ENCODE results near the gene POU2AF2.
A peak's percentile ranks its signal among the peaks of the same experiment; 100 is the strongest.
"Not testable (repeated sequence)": the region's sequence is repeated elsewhere in the genome, so short reads cannot be mapped to it uniquely, and the experiment has no call there.

Gene POU2AF2

DNA sequence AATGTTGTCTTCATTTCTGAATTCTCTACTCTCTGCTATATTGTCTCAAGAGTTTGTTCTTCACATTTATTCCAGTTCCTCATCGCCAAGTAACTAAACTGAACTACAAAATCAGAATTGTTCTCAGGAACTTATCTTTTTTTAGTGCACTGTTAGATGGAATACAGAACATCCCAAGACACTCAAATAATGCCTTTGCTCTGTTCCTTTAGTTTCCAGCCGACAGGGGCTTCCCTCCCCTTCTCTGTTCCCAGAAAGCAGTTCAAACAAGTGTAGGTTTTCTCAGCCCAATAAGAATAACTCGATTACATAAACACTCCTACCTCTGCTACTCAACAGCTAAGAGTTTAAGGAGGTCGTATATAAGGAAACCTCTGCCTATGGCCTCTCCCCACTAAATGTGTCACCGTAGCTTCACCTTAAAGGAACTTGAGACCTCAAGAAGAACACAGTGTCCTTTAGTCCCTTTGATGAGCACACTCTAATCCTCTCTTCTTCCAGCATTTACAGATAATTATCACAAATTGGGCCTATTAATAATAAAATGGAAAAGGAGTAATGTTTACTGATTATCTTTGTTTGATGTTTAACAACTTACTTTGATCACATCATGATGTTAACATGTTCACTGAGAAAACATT lies 59.8 kb downstream of the POU2AF2 start:
- no peak for DNase-seq

DNA sequence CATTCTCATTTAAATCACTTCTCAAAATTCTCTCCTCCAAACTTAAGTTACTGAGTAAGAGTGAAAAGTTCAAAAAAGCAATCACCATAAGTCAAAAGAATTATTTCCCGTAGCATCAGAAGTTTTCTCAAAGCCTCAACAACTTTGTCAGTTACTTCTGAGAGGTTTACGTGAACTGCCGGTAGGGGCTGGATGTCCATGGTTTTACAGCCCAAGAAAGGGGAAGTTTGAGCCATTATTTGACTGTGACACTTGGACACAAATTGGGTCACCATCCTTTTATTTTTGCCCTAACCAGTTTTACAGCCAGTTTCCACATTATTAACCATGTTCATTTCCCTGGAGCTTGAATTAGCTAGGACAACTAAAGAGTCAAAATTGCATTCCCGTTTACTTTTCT lies 60.4 kb downstream of the POU2AF2 start:
- no peak for DNase-seq

DNA sequence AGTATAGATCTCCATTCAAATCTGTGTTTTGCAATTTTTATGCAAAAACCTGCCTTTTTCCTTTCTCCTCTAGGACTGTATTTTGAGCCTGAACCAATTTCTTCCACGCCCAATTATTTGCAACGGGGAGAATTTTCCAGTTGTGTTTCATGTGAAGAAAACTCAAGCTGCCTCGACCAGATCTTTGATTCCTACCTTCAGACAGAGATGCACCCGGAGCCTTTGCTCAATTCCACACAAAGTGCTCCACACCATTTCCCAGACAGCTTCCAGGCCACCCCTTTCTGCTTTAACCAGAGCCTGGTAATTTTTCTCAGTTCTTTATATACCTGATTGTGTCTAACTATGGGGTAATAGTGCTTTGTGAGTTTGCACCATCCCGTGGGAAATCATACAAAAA lies 60.8 kb downstream of the POU2AF2 start:
- no peak for DNase-seq

DNA sequence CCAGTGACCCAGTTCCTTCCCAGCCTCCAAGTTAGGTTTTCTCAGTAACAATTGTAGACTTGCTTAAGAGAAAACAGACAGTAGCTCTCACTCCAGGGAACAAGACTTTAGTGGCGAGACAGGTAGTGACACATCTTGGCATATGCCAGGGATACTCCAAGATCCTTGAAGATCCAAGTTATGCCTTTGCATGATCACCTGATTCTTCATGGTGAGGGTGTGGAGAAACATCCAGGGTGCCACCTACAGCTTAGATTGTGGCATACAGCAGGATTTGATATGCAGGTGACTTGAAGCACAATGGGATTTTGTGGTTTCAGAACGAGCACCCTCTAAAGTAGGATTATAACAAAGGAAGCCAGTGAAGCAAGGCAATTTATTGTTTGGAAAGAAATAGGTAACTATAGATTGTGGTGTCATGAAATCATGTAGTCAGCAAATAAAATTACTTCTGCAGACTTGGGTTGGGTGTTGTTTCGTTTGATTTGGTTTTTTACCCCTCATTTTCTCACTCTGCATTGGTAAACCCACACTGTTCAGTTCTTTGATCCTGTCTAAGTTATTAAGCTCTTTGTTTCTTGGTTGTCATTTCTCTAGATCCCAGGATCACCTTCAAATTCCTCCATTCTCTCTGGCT lies 62.1 kb downstream of the POU2AF2 start:
- no peak for DNase-seq

DNA sequence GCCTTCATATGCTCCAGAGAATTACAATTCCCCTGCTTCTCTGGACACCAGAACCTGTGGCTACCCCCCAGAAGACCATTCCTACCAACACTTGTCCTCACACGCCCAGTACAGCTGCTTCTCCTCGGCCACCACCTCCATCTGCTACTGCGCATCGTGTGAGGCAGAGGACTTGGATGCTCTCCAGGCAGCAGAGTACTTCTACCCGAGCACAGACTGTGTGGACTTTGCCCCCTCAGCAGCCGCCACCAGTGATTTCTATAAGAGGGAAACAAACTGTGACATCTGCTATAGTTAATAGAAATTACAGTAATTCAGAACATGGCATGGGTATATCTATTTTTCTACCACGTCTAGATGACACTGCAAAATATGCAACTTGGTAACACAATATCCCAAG lies 62.6 kb downstream of the POU2AF2 start:
- DNase-seq, result no peak

DNA sequence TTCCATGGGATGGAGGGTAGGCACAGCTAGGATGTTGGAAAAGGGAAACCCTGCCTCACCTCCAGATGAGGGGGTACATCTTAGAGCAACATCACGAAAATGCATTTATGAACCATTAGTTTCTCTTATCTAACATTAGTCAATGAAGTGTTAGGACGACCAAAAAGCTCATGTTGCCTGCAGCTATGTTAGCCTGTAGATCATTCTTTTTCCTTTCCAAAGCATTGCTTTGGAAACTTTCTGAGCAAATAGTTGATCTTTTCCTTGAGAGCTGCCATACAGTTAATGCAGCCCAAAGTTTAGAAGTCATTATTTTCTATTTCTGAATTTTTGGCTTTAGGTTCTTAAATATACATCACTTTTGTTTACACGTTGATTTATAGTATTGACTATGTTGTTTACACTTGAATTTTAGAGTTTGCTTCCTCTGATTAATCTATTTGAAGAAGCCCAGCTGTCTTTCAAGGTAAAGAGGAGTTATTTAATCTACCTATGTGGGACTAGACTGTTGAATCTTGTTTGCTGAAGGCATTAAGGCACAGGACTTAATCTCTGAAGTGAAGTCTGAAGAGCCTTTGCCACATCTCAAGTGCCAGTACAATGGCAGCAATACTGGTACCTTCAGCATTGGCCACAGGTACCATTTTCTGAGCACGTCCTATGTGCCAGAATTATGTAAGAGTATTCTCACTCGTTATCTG lies 63.8 kb downstream of the POU2AF2 start:
- no peak for DNase-seq

DNA sequence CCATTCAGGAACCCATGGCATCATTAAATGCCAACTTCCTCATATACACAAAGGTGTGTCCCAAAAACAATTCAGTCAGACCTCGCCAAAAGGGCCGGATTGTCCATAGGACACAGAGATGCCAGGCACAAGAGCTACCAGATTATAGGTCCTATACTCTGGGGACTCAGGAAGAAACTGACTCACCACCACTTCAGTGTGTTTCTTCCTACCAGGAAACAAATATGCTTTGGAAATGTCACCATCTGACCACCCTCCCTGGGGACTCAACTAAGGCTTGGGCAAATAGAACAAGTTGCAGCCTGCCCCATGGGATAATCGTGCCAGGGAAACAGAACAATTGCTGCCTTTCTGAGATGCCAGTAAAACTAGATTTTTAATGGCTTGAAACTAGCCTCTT lies 64.6 kb downstream of the POU2AF2 start:
- no peak for DNase-seq

DNA sequence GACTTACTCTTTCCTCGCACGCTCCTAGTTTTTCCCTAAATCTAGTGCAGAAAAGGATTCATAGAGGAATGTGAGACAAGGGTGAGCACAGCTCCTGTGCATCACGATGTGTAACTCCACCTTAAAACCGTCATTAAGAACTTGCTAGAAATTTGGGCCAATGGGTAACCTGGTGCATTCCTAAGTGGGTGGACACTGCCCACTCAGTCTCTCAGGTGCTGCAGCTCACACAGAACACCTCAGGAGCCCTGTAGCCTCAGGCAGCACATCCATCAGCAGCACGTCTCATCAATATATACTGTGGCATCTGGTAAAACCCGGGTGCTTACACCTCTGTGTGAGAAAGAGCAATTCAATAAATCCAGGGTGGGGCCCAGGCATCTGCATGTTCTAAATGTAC lies 65.2 kb downstream of the POU2AF2 start:
- no peak for DNase-seq

DNA sequence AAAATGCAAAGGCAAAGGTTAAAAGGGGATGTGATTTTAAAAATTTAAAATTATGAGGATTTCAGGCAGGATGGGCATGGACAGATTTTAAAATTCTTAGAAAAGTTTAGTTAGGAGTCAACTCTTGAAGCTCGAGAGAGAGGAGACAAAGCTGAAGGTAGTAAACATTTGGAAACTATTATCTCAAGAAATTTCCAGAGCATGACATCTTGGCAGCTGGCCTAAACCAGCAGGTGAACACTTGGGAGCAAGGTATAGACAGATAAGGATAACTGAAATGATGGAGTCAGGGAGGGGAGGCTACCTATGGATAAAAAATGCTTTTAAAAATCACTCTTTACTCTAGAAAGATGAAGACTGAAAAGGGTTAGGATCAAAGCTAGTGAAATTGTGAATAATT lies 66.6 kb downstream of the POU2AF2 start:
- no peak for DNase-seq

DNA sequence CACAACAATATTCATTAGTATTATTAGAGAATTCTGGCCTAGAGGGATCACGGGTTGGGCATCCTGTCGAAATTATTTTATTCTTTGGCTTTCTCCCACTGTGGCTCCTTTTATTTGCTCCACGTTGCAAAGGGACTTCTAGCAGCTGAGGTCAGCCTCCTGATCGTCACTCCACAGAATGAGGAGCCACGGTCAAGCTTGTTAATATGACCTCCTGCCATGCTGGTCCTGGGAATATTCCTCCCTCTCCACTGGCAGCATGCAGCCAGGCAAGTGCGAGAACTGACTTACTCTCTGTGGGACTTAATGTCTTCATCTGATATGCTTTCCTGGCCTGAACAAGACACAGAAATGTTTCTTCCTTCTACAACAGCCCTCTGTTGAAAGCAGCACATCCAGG lies 73.8 kb downstream of the POU2AF2 start:
- DNase-seq, result no peak

DNA sequence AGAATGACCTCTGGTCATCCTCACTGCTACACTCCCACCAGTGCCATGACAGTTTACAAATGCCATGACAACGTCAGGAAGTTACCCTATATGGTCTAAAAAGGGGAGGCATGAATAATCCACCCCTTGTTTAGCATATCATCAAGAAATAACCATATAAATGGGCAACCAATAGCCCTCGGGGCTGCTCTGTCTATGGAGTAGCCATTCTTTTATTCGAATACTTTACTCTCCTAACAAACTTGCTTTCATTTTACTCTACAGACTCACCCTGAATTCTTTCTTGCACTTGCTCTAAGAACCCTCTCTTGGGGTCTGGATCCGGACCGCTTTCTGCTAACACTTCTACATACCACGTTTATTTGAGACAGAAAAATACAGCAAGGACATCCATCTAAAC lies 74.7 kb downstream of the POU2AF2 start:
- not testable (repeated sequence) for DNase-seq

DNA sequence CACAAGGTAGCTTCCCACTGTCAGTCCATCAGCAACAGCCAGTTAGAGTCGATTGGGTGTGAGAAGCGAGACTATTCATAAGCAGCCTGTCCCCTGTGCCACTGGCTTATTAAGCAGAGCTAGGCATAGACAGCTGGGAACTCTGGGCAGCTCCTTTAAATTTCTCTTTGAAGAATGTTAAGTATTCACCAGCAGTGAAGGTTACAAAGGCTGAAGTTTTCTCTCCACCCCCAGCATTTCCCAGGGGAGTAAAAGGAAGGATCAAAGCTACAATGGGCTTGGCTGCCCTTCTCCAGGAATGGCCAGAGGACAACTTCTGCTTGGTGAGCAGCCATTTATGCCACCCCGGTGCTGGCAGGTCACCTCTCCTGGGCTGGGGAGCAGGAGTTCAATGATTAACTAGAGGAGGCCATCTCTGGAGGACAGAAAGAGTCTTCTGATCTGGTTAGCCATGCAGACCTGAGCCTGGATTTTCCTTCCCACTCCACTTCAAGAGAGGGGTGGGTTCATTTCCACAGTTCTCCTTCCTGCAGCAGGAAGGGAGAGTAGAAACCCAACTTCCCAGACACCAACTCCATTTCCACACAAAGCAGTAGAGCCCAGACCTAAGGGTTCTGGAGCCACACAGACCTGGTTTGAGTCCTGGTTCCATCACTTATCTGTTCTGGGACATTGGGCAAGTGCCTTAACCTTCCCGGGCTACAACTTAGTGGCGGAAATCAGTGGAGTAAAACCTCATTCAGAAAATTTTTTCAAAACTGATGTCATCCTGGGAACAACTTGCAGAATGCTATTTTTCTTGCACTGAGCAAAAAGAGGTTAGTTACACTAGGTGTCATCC lies 75.4 kb downstream of the POU2AF2 start:
- no peak for DNase-seq

DNA sequence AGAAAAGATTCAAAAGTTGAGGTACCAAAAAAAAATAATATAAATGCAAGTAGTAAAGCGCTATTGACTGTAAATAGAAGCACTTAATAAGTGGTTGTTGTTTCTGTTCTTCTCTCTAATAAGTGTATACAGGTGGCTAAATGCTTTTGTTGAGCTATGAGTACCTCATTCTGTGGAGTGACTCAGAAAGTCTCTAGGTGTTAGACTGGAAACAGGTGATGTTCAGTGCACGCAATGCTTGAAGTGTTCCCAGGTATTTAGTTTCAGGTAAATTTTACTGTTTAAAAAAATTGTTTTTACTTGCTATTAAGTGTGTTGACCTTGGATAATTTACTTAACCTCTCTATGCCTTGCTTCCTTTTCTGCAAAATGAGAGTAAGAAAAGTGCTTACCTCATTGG lies 77.0 kb downstream of the POU2AF2 start:
- no peak for DNase-seq

DNA sequence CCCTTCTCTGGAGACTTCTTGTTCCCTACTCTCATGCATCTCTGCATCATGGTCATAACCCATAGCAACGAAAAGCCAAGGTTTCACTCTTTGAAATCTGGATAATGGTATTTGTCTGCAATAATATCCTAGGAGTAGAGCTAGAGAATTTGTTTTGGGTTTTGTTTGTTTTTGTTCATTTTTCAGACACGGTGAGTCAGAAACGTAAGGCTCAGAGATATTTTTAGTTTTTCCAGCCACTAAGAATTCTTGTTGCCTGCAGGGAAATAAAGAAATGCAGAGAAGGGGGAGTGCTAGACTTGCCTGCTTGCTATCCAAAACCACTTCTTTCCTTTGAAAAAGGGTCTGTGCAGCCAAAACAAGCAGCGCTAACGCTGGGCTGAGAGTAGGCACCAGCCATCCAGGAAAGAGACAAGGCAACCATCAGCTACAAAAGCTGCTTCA lies 78.8 kb downstream of the POU2AF2 start:
- DNase-seq, result peak; percentile 39

DNA sequence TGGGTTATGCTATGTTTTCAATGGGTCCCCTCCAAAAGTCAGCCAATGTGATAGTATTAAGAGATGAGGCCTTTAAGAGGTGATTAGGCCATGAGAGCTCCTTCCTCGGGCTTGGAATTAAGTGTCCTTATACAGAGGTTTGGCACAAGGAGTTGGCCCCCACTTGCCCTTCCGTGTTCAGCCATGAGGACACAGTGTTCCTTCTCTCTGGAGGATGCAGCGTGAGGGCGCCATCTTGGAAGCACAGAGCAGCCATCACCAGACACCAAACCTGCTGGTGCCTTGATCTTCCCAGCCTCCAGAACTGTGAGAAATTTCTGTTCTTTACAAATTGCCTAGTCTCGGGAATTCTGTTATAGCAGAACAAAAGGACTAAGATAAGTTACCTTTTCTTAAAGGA lies 79.7 kb downstream of the POU2AF2 start:
- no peak for DNase-seq

DNA sequence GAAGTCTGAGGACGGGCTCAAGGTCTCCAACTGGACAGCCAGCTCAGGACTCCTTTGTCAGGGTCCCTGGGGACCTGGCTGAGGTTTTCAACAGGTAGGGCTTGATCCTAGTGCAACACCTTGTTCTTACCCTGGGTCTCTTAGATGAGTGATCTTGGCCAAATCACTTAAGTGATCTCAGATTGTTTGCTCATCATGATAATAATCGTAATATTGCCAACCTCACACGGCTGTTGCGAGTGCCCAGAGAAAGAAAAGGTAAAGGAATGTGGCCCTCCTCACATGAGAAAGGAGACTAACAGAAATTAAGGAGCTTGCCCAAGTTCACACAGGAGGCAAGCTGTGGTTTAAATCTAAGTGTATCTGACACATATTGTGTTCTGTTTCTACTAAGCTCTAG lies 81.3 kb downstream of the POU2AF2 start:
- DNase-seq, result no peak

DNA sequence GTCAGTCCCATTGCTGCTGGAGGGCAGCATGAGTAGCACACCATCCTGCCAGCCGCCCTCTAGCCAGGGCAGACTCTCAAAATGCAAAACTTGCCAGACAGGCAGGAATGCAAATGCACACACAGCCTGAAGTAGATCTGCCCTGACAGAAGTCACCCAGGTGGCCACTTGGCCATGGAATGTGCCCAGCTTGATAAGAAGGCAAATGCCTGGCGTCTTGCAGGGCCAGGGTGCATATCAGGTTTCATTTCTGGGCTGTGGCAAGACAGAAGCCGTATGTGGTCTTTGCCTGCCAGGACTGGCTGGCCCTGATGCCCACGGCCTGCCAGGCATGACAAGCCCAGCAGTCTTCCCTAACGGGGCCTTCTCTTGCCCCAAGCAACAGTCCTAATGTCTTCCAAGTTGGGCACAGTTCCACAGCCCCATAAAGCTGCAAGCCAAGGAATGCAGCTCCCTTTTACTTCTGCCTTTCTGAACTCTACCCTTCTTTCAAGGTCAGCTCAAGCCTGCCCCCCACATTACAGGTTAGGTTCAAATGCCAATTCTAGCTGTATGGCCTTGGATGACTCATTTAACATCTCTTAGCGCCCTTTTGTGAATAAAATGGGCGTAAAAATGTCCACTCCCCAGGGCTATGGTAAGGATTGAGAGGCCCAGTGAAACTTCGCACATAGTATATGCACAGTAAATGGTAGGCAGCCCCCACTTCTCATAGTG lies 82.5 kb downstream of the POU2AF2 start:
- DNase-seq, result no peak

DNA sequence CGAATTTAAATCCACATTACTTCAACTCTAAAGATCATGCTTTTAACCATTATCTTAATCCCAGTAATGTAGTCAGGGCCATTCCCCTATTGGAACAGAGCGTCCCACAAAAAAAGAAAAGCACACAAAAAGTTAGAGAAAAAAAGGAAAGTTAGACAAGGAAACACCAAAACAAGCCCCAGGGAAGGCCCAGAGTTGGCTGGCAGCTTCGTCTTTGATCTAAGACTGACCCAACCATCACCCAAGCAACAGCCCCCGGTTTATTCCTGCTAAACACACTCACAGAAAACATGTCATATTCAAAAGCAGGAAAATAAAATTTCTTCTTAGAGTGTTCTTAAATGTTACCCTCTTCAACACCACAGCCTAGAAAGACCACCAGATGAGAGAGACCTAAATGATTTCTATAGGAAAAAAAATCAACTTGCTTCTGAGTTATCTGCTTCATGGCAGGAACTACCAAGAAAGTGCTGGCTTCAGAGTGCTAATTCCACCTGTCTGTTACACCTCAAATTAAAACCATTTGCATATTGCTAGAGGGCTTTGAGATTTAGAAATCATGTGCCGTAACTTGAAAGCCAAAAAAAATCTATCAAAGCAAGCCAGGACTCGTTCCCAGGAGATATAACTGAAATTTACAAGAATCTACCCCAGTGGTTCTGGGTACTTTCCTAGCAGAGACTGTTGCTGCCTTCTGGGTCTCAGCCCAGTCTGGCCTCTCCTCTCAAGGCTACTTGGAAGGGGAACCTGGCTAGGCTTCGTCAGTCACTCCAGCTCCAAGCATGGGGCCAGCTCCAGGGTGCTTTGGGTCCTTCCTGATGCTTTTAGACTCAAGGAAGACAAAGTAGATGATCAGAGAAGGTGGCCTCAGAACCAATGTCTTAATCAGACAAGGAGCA lies 84.0 kb downstream of the POU2AF2 start:
- no peak for DNase-seq

DNA sequence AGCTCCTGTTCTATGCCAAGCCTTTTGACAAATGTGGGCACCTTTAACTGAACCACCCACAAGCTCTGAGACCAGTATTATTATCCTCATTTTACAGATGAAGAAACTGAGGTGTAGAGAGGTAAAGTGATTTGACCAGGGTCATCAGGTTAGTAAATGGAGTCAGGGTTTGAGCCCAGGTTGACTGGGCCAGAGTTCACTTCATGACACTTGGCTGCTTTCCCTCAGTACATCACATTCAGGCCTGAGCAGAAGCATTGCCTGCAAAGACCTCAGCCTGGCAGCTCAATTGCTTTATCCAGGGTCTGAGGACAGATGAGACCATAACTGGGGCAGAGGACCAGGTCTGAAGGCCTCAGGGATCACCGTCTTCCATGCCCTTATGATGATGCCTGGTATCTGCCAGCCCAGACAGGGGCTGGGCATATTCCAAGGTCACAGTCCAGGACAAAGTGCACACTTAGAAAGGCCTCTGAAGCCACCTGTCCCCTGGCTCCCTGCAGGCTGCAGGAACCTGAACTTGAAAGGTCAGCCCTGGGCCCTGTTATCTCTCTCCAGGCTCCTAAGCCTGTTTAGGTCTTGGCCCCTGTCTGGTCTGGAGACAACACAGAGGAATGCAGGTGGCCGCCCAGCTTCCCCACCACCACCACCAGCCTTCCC lies 84.8 kb downstream of the POU2AF2 start:
- DNase-seq, result no peak

DNA sequence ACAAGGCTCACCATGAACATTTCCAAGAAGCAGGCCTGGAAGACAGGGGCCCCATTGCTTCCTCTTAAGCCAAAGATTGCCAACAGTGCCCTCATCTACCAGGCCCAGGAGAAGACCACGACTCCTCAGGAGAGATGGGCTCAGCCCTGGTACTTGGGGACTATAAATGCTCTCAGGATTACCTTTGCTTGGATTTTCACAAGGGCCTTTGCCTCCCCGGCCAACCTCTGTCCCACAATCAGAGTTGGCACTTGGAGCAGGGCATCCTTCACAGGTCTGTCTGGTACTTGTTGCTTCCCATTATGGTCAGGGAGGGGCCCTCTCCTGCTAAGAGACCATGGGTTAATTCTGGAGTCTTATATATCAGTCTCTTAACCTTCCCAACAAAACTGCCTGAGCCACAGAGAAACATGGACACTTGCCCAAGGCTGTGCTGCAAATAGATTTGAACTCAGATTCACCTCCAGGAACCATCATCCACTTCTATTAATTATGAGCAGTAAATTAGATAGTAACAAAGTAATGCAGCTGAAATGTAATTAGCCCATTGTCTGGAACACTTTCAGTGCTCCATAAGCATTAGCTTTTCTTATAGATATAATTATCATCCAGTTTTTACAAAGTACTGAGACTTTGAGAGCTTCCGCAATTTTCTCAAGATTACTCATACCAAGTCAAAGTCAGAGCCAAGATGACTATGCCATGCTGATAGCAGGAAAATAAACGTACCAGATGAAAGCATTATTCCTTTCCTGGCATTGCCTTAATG lies 86.4 kb downstream of the POU2AF2 start:
- no peak for DNase-seq
